Liver (tissue), 9 donors: ENCODE measurements around the gene PCDHGA5. TPM values are rescaled to one million over a fixed set of nuclear protein-coding genes. Genes with fewer than 3 reads are reported as not detected.

Experiments used
- DNase-seq: peaks from one replicate; pipeline ENCODE4 v3.0.0-alpha.2; 2017; ENCODE audit warnings: low spot score
- H3K27ac ChIP-seq, 2 donors: one replicate each; pipeline ENCODE4 v1.7.0; 2013; ENCODE audit warnings: inconsistent platforms in 2 of 2, low read length in 2 of 2, control low read depth in 1 of 2, low read depth in 1 of 2, mild to moderate bottlenecking in 1 of 2
- H3K27me3 ChIP-seq, 4 donors: one replicate each; pipeline versions ENCODE4 v1.6.1 to v1.7.0; 2013; ENCODE audit warnings: low read length in 3 of 4, inconsistent platforms in 1 of 4, mild to moderate bottlenecking in 1 of 4, moderate library complexity in 1 of 4; ENCODE audit not compliant: control insufficient read depth in 4 of 4, insufficient read depth in 4 of 4
- H3K36me3 ChIP-seq, 4 donors: one replicate each; pipeline versions ENCODE4 v1.6.1 to v1.7.0; 2013; ENCODE audit warnings: low read length in 3 of 4, mild to moderate bottlenecking in 3 of 4, low read depth in 1 of 4, moderate library complexity in 1 of 4; ENCODE audit not compliant: control insufficient read depth in 4 of 4, insufficient read depth in 3 of 4
- H3K4me1 ChIP-seq, 4 donors: one replicate each; pipeline versions ENCODE4 v1.6.1 to v1.7.0; 2013; ENCODE audit warnings: low read length in 3 of 4, mild to moderate bottlenecking in 3 of 4, moderate library complexity in 1 of 4; ENCODE audit not compliant: control insufficient read depth in 4 of 4, insufficient read depth in 4 of 4
- H3K4me3 ChIP-seq, 3 donors: one replicate each; pipeline versions ENCODE4 v1.6.1 to v1.7.0; 2013; ENCODE audit warnings: low read length in 3 of 3, control low read depth in 1 of 3, low read depth in 1 of 3, mild to moderate bottlenecking in 1 of 3
- H3K9ac ChIP-seq, 2 donors: one replicate each; pipeline ENCODE4 v1.7.0; 2013; ENCODE audit warnings: low read length in 2 of 2, mild to moderate bottlenecking in 2 of 2, moderate library complexity in 2 of 2, control low read depth in 1 of 2, low read depth in 1 of 2
- H3K9me3 ChIP-seq, 4 donors: one replicate each; pipeline versions ENCODE4 v1.6.1 to v1.7.0; 2013; ENCODE audit warnings: low read length in 3 of 4; ENCODE audit not compliant: control insufficient read depth in 4 of 4
- ATF3 ChIP-seq: IDR thresholded peaks from 2 replicates; pipeline ENCODE4 v1.6.1; 2016; ENCODE audit warnings: antibody characterized with exemption
- CTCF ChIP-seq: fragments of 150-350 bp; IDR thresholded peaks from 2 replicates; pipeline ENCODE4 v1.5.1; 2017; ENCODE audit warnings: improper control_type of control experiment, low read depth, low read length; ENCODE audit not compliant: missing input control
- EGR1 ChIP-seq, 2 donors: IDR thresholded peaks; 2 replicates each; pipeline ENCODE4 v1.6.1; 2016 to 2018; ENCODE audit warnings: antibody characterized with exemption in 2 of 2, low read depth in 2 of 2
- FOXA1 ChIP-seq: IDR thresholded peaks from 2 replicates; pipeline ENCODE4 v1.6.1; 2016; ENCODE audit warnings: antibody characterized with exemption
- FOXA2 ChIP-seq: IDR thresholded peaks from 2 replicates; pipeline ENCODE4 v1.6.1; 2016; ENCODE audit warnings: antibody characterized with exemption
- GABPA ChIP-seq, 2 donors: IDR thresholded peaks in 1 of 2; conservative IDR thresholded peaks in 1 of 2; 2 replicates each; pipeline ENCODE4 v1.6.1; 2016; ENCODE audit warnings: antibody characterized with exemption in 2 of 2, mild to moderate bottlenecking in 1 of 2, moderate library complexity in 1 of 2
- HNF4A ChIP-seq, 2 donors: conservative IDR thresholded peaks; 2 replicates each; pipeline ENCODE4 v1.6.1; 2016; ENCODE audit warnings: antibody characterized with exemption in 2 of 2, mild to moderate bottlenecking in 2 of 2
- HNF4G ChIP-seq: IDR thresholded peaks from 2 replicates; pipeline ENCODE4 v1.6.1; 2016; ENCODE audit warnings: antibody characterized with exemption
- JUND ChIP-seq, 2 donors: IDR thresholded peaks; 2 replicates each; pipeline ENCODE4 v1.6.1; 2016; ENCODE audit warnings: antibody characterized with exemption in 2 of 2
- MAX ChIP-seq: IDR thresholded peaks from 2 replicates; pipeline ENCODE4 v1.6.1; 2016; ENCODE audit warnings: antibody characterized with exemption
- NR2F2 ChIP-seq: IDR thresholded peaks from 2 replicates; pipeline ENCODE4 v1.6.1; 2016; ENCODE audit warnings: antibody characterized with exemption
- RAD21 ChIP-seq, 2 donors: IDR thresholded peaks; 2 replicates each; pipeline ENCODE4 v1.6.1; 2016; ENCODE audit warnings: antibody characterized with exemption in 2 of 2, mild to moderate bottlenecking in 2 of 2
- REST ChIP-seq: IDR thresholded peaks from 2 replicates; pipeline ENCODE4 v1.6.1; 2016; ENCODE audit warnings: antibody characterized with exemption, mild to moderate bottlenecking
- RXRA ChIP-seq, 2 donors: IDR thresholded peaks; 2 replicates each; pipeline ENCODE4 v1.6.1; 2017 to 2018; ENCODE audit warnings: antibody characterized with exemption in 2 of 2, mild to moderate bottlenecking in 1 of 2
- SP1 ChIP-seq: IDR thresholded peaks from 2 replicates; pipeline ENCODE4 v1.6.1; 2018; ENCODE audit warnings: antibody characterized with exemption, mild to moderate bottlenecking
- TAF1 ChIP-seq: conservative IDR thresholded peaks from 2 replicates; pipeline ENCODE4 v1.6.1; 2016; ENCODE audit warnings: antibody characterized with exemption, mild to moderate bottlenecking
- YY1 ChIP-seq: IDR thresholded peaks from 2 replicates; pipeline ENCODE4 v1.6.1; 2016; ENCODE audit warnings: antibody characterized with exemption, mild to moderate bottlenecking
- ZBTB33 ChIP-seq: IDR thresholded peaks from 2 replicates; pipeline ENCODE4 v1.6.1; 2016; ENCODE audit warnings: antibody characterized with exemption
- WGBS: extraction: QIAGEN DNeasy Blood & Tissue Kit; methylation state at CpG from one replicate; pipeline ENCODE4 v1.1.7; 2013; 5-methylcytosine and 5-hydroxymethylcytosine counted together
- polyA plus RNA-seq, 2 donors: library from polyadenylated mRNA; stranded (reverse) in 1 of 2; unstranded in 1 of 2; fragments of 200-250 nt in 1 of 2; fragments of >200 nt in 1 of 2; fragmentation: Nextera tagmentation in 1 of 2; extraction: Ambion mirVana in 1 of 2; gene quantifications; one replicate each; pipeline versions ENCODE4 v1.2.1 to v1.2.3, GENCODE V29; 2013 to 2015
- total RNA-seq, 2 donors: library from RNA; depleted of rRNA; stranded (reverse); fragments of >200 nt; gene quantifications; one replicate each; pipeline ENCODE4 v1.2.3, GENCODE V29; 2014
- donor health status: healthy.
- donor health status: healthy.
- donor health status: healthy.
- donor health status: healthy.
- donor health status: healthy.

The PCDHGA5 gene
- total and polyA plus RNA-seq, 4 donors, result 0.04 to 0.50 (median 0.09) TPM

GRCh38 chr5:141319699-141320098 is 44.3 kb upstream of the PCDHGA5 start (continued):
- TF ChIP-seq CTCF (no peak), HNF4A (conservative IDR thresholded peaks at IDR 0.05) (no peak), ATF3 (no peak)

- TF ChIP-seq YY1, result peak; percentile 99
- no peak for TF ChIP-seq HNF4A (conservative IDR thresholded peaks at IDR 0.05)
- no peak for TF ChIP-seq EGR1 (IDR thresholded peaks at IDR 0.05; ENCODE audit: low read depth in 2 of 2)
- peak; percentile 56 to 65 for TF ChIP-seq RAD21 (IDR thresholded peaks at IDR 0.05)
- TF ChIP-seq SP1, result no peak
- TF ChIP-seq FOXA2, result no peak
- TF ChIP-seq NR2F2, result no peak
- peak; percentile 98 for TF ChIP-seq ZBTB33
- peak; percentile 2 for TF ChIP-seq ATF3
- TF ChIP-seq GABPA (IDR thresholded peaks at IDR 0.05 in 1 of 2, conservative IDR thresholded peaks at IDR 0.05 in 1 of 2), result peak; percentile 47 to 87
- no peak for TF ChIP-seq FOXA1
- peak; percentile 85 for TF ChIP-seq CTCF
- TF ChIP-seq JUND (IDR thresholded peaks at IDR 0.05), result no peak
- peak; percentile 85 for TF ChIP-seq TAF1
- TF ChIP-seq HNF4G, result no peak
- peak; percentile 68 for TF ChIP-seq REST
- no peak for TF ChIP-seq RXRA (IDR thresholded peaks at IDR 0.05)
- TF ChIP-seq MAX, result no peak
- Histone ChIP-seq H3K4me1 (peaks cover 0 to 17% (median 4%) of the 10 kb centered on the region in 4 donors), H3K9me3 (peaks cover 29 to 55% (median 37%) of the 10 kb centered on the region in 4 donors), H3K27ac (peak within 1 kb of the TSS; percentile 91 to 97), H3K36me3 (peaks cover 0 to 27% (median 21%) of the 10 kb centered on the region in 4 donors), H3K9ac (peak within 1 kb of the TSS; percentile 68 to 91), H3K27me3 (no peaks in the 10 kb centered on the region), H3K4me3 (peak within 1 kb of the TSS; percentile 66 to 97 (median 96))
- WGBS, result 2% methylated on average over 67 of the region's 67 CpGs
- peak; percentile 86 for DNase-seq
Observed at GRCh38 chr5:141320225-141321169, 43.5 kb upstream of the PCDHGA5 start, which contains the start of gene TAF7. TAF7 (minus strand) TSS chr5:141320784; CDS start chr5:141320044, 740 bp downstream.
